Measurements from ENCODE around the gene CCR7.

Gene CCR7

DNA sequence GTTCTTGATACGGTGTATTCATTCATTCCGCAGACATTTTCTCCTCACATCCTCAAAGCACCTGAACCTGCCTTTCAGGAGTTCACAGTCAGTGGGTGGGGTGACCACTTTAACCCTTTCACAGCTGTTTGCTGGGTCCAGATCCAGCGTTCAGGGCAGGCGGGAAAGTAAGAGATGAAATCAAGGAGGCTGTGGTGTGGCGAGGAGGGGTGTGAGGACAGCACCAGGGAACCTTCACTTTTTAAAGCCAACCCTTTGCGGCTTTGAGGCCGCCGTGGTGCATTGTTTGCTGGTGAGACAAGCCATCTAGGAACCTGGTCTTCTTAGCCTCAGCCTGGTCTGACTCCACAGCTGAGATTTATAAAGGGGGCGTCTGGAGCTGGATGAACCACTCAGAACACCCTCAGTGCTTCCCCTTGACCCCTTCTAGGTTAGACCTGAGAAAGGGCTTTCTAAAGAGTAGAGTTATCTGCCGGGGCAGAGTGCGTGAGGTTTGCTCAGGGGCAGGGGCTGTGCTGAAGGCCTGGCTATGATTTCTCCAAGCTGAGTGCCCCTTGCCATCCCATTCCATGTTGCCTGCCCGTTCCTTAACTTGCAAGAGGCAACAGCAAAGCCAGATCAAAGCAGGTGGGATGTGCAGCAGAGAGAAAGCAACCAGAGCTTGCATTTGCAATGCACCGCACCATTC lies 933 bp downstream of the CCR7 start:
- TF ChIP-seq, protein P1, sequence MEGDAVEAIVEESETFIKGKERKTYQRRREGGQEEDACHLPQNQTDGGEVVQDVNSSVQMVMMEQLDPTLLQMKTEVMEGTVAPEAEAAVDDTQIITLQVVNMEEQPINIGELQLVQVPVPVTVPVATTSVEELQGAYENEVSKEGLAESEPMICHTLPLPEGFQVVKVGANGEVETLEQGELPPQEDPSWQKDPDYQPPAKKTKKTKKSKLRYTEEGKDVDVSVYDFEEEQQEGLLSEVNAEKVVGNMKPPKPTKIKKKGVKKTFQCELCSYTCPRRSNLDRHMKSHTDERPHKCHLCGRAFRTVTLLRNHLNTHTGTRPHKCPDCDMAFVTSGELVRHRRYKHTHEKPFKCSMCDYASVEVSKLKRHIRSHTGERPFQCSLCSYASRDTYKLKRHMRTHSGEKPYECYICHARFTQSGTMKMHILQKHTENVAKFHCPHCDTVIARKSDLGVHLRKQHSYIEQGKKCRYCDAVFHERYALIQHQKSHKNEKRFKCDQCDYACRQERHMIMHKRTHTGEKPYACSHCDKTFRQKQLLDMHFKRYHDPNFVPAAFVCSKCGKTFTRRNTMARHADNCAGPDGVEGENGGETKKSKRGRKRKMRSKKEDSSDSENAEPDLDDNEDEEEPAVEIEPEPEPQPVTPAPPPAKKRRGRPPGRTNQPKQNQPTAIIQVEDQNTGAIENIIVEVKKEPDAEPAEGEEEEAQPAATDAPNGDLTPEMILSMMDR (IDR thresholded peaks at IDR 0.05; ENCODE audit: low read depth, low read length), result no peak
- H3K4me3 ChIP-seq (ENCODE audit: low read depth, low read length), result no peak overlapping the region

DNA sequence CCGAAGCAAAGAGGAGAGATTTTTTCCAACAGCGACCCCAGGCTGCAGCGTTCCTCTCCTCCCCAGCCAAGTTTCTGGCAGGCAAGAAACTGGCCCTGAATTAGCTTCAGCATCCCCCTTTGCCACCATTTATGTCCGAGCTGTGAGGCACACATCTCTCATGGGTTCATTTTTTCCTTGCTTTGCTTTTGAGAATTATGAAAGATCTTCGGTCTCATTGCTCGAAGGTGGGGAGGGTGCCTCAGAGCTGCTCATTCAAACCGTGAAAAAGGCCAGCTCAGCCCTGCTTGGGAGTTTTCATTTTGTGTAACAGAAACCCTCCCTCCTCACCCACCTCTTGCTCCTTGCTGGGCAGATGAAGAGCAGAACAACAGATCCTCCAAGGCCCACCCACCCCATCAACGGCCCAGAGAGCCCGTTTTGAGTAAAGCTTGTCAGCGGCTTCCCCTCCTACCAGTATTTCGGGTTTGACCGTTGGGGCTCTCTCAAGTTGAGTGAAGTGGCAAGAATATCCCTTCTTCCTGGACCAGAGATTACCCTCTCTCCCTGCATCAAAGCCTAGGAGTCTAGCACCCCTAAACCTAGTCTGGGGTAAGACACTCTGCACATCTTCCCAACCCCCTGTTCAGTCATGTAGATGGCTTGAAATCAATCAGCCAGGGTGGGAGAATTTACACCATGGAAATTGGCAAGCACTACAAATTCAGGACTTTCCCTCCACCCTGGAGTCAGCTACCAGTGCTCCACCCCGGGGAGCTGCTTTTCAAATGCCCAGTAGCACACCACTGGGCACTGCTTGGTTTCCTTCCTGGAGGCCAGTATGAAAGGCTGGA lies 1.8 kb downstream of the CCR7 start:
- H3K4me3 ChIP-seq (ENCODE audit: low read depth, low read length), result no peak overlapping the region
- TF ChIP-seq, protein P1 (IDR thresholded peaks at IDR 0.05; ENCODE audit: low read depth, low read length), result no peak

DNA sequence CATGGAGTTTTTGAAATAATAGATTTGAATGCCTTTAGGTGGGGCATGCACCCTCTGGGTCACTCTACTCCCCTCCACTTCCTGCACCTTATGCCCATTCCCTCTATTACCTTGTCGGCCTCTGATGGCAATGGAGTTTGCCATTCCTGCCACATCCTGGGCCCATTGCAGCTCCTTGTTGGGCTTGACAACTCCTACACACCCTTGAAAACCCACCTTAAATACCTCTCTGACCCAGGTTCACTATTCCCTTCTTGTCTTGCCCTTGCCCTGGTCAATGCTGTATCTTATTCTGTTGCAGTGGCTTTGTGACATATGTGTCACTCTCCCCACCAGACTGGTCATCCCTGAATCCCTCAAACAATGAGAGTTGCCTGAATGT lies 2.4 kb downstream of the CCR7 start:
- H3K4me3 ChIP-seq (ENCODE audit: low read depth, low read length), result no peak overlapping the region
- TF ChIP-seq, protein P1 (IDR thresholded peaks at IDR 0.05; ENCODE audit: low read depth, low read length), result no peak

DNA sequence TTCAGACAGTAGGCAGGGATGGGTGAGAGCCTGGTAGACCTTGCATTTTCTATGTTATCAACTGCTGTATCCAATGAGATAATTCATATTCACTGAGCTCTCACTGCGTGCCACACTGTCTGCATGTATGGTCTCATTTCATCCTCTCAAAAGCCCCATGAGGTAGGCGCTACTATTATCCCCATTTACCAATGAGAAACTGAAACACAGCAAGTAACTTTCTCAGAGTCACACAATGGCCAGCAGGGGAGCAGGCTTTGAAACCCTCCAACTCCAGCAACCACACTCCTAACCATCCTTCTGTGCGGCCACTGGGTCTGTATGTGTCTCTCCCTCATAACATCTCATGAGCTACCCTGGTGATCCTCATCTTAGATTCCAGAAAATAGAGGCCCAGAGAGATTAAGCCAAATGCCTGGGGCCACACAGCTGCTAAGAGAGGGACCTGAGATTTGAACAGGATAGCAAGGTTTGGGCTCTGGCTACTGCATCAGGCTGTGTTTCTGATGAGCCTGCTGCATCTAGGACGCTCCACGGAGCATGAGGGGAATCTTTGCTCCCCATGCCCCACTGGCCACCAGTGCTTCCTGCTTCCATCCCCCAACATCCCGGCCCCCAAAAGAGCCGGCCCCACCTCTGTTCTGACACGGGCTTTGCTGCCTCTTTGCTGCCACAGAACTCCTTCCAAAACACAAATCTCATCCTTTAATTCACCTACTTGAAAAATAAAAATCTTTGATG lies 3.2 kb downstream of the CCR7 start:
- TF ChIP-seq, protein P1 (IDR thresholded peaks at IDR 0.05; ENCODE audit: low read depth, low read length), result peak; percentile 14; the same call in 1 of the 2 replicates
- no peak overlapping the region for H3K4me3 ChIP-seq (ENCODE audit: low read depth, low read length)

DNA sequence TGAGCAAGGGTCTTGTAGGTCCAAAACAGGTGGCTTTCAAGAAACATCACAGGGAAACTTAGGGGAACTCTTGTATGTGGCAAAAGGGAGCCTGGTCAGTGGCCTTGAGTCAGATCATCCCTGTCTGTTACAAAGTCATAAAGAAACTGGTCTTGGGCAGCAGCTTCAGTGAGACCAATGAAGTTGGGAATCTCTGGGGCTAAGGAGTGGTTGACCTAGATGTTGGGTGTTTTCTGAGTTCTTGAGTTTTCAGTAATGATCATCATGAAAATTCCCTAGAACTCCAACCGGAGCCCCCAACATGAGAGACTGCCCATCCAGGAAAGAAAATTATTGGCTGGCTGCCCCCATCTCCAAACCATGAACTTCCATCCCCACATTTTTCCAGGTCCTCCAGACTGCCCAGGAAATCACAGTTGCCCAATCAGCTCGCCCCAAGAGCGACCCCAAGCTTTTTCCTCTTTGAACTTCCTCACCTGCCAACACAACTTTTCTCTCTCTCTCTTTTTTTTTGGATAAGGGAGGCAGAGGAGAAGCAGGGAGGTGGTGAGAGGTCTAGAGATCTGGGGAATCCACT lies 3.9 kb downstream of the CCR7 start:
- TF ChIP-seq, protein P1 (IDR thresholded peaks at IDR 0.05; ENCODE audit: low read depth, low read length), result no peak
- no peak overlapping the region for H3K4me3 ChIP-seq (ENCODE audit: low read depth, low read length)

DNA sequence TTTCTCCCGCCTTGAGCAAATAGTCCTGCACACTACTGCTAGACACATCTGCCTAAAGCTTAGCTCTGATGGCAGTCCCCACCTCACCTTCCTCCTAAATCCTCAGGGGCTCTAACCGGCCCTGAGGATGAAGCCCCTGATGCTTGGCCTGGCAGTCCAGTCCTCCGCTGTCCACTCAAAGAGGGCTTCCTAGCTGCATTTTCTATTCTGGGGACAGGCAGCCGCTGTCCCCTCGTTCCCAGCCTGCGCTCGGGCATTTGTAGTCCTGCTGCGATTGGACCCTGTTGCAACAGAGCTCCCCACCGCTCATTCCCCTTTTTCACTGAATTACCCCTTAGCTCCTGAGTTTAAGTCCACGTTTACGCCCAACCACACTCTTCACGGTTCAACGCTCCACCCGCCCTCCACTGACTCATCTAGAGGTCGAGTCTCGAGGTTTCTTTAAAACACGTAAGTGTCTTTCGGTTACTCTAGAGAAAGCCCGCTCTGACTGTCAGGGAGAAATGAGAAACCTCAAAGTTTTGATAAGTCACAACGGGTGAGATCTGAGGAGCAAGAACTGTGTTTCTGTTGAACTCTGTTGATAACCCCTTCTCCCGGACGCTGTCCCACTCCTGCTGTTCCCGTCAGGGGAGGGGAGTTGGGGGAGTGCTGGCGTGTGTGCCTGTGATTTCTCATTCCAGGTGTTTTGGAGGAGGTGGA lies 4.5 kb downstream of the CCR7 start:
- H3K4me3 ChIP-seq (ENCODE audit: low read depth, low read length), result no peak overlapping the region
- TF ChIP-seq, protein P1 (IDR thresholded peaks at IDR 0.05; ENCODE audit: low read depth, low read length), result no peak
